ENCODE measurements around the gene ZNF839. TPM values are rescaled to one million over a fixed set of nuclear protein-coding genes. Genes with fewer than 3 reads are reported as not detected.

ZNF839 gene
- polyA plus RNA-seq, 1 of the 3 experiments (the other 2 are of a cell fraction), result 15.4 TPM

DNA sequence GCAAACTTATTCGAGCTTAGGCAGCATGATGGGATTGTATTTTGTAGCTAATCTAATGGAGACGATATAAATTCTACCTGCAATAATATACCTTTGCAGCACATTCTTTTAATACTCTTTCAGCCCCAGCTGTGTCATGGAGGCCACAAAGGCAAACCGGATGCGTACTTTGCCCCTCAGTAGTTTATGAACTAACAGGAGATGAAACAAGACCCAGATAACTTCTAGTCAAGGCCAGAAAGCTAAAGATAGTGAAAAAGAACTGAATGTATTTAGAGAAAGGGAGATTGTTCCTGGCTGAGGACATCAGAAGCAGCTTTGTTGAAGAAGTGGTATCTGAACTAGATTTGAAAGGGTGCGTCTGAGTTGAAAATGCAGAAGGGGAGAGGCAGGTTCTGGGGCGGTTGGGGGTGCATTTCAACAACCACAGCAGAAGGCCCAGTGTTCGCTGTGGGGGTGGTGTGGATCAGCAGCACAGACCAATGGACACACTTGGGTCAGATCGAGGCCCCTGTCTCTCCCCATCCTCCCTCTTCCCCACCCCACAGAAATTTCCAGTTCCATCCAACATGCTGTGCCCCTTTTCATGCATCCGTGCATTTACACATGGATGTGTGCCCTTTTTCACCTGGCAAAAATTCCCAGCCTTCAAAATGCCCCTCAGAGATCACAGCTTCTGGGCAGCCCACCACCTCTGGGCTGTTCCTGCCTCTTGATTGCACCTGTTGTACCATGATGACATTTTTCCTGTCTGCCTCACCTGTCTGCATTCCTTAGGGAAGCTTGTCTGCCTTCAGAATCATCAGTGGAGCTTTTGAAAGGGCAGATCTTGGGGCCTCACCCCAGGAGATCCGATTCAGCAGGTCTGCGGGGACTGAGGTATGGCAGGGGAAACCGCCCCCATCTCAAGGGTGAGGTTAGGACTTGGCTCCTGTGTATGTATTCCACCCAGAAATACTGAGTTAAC is 2.2 kb downstream of the ZNF839 start:
- H3K9me2 ChIP-seq, result no peaks in the 10 kb centered on the region
- no peak overlapping the region for H3K4me2 ChIP-seq
- H3F3A ChIP-seq (replicated peaks; ENCODE audit: insufficient read depth), result peaks cover 13% of the 10 kb centered on the region
- H2AFZ ChIP-seq (ENCODE audit: low read depth), result no peak overlapping the region
- H4K20me1 ChIP-seq (ENCODE audit: insufficient read depth), result no peaks in the 10 kb centered on the region
- no peak overlapping the region for H3K27ac ChIP-seq (ENCODE audit: low read depth in 2 of 2, low read length in 1 of 2)
- POLR2A ChIA-PET, result no interaction called here
- H3K9ac ChIP-seq, result no peak overlapping the region
- peaks cover 5 to 25% of the 10 kb centered on the region in 2 experiments; a peak in 2 of 4 replicates for H3K4me1 ChIP-seq (ENCODE audit: control insufficient read depth in 1 of 2, insufficient read depth in 2 of 2, low read depth in 1 of 2, low read length in 1 of 2)
- H3K9me3 ChIP-seq, result no peaks in the 10 kb centered on the region
- no peaks in the 10 kb centered on the region for H3K27me3 ChIP-seq (ENCODE audit: insufficient read depth)
- TF ChIP-seq, protein P1, sequence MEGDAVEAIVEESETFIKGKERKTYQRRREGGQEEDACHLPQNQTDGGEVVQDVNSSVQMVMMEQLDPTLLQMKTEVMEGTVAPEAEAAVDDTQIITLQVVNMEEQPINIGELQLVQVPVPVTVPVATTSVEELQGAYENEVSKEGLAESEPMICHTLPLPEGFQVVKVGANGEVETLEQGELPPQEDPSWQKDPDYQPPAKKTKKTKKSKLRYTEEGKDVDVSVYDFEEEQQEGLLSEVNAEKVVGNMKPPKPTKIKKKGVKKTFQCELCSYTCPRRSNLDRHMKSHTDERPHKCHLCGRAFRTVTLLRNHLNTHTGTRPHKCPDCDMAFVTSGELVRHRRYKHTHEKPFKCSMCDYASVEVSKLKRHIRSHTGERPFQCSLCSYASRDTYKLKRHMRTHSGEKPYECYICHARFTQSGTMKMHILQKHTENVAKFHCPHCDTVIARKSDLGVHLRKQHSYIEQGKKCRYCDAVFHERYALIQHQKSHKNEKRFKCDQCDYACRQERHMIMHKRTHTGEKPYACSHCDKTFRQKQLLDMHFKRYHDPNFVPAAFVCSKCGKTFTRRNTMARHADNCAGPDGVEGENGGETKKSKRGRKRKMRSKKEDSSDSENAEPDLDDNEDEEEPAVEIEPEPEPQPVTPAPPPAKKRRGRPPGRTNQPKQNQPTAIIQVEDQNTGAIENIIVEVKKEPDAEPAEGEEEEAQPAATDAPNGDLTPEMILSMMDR (IDR thresholded peaks at IDR 0.05), result no peak
- TF ChIP-seq YY1 (IDR thresholded peaks at IDR 0.05; ENCODE audit: low read depth) (no peak), EZH2phosphoT487 (IDR thresholded peaks at IDR 0.05; ENCODE audit: borderline replicate concordance, low read depth) (no peak), NRF1 (IDR thresholded peaks at IDR 0.05; ENCODE audit: low read depth, low read length) (no peak), FOSL2 (IDR thresholded peaks at IDR 0.05; ENCODE audit: borderline replicate concordance, low read depth) (no peak), CHD2 (IDR thresholded peaks at IDR 0.05; ENCODE audit: low read length, partially characterized antibody) (no peak), SMC3 (IDR thresholded peaks at IDR 0.05; ENCODE audit: low read depth, low read length) (no peak)
- TF ChIP-seq, protein P2, sequence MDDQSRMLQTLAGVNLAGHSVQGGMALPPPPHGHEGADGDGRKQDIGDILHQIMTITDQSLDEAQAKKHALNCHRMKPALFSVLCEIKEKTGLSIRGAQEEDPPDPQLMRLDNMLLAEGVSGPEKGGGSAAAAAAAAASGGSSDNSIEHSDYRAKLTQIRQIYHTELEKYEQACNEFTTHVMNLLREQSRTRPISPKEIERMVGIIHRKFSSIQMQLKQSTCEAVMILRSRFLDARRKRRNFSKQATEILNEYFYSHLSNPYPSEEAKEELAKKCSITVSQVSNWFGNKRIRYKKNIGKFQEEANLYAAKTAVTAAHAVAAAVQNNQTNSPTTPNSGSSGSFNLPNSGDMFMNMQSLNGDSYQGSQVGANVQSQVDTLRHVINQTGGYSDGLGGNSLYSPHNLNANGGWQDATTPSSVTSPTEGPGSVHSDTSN (IDR thresholded peaks at IDR 0.05), result no peak
- CTCF ChIA-PET, result interaction anchor here (0.8 to 1.6 kb wide), 3 partner anchors 8 to 259 kb away, joined by 3 to 5 read pairs (median 3); no protein-coding TSS in a partner anchor
- H3K36me3 ChIP-seq (replicated peaks in 1 of 2; ENCODE audit: control insufficient read depth in 1 of 2, insufficient read depth in 2 of 2, low read length in 1 of 2), result peaks cover 7 to 11% of the 10 kb centered on the region in 2 experiments
- 95% methylated on average over 12 of the region's 12 CpGs for WGBS (ENCODE audit: low lambda C conversion rate)
- H3K79me2 ChIP-seq (ENCODE audit: insufficient read depth), result peaks cover 18% of the 10 kb centered on the region
- H3K4me3 ChIP-seq (ENCODE audit: low read depth in 2 of 2, low read length in 1 of 2), result no peak overlapping the region
- no peak for DNase-seq

DNA sequence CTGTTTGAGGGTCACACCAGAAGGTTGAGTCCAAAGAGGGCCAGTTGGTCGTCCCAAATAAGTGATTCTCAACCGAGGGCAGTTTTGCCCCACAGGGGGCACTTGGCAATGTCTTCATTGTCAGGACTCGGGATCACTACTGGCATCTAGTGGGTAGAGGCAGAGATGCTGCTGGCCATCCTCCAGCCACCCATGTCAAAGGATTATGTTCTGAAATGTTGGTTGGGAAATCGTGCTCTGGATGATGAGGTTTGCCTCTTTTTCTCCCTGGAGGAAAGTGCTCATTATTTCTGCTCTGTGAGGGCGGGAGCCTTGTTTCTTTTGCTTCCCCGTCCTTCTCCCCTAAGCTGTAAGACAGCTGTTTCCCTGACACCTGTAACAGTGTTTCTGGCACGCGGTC is 3.6 kb downstream of the ZNF839 start:
- DNase-seq, result peak; percentile 70
- no peaks in the 10 kb centered on the region for H3K9me3 ChIP-seq

More for the DNA sequence above, 3.6 kb downstream of the ZNF839 start:
- Histone ChIP-seq H3K79me2 (ENCODE audit: insufficient read depth) (peaks cover 18% of the 10 kb centered on the region), H3F3A (replicated peaks; ENCODE audit: insufficient read depth) (peaks cover 7% of the 10 kb centered on the region), H4K20me1 (ENCODE audit: insufficient read depth) (no peaks in the 10 kb centered on the region), H2AFZ (ENCODE audit: low read depth) (no peak overlapping the region), H3K36me3 (replicated peaks in 1 of 2; ENCODE audit: control insufficient read depth in 1 of 2, insufficient read depth in 2 of 2, low read length in 1 of 2) (peaks cover 7 to 11% of the 10 kb centered on the region in 2 experiments), H3K9ac (no peak overlapping the region), H3K4me1 (ENCODE audit: control insufficient read depth in 1 of 2, insufficient read depth in 2 of 2, low read depth in 1 of 2, low read length in 1 of 2) (peaks cover 0 to 18% of the 10 kb centered on the region in 2 experiments; a peak in 2 of 4 replicates), H3K4me3 (ENCODE audit: low read depth in 2 of 2, low read length in 1 of 2) (no peak overlapping the region), H3K4me2 (no peak overlapping the region), H3K27ac (ENCODE audit: low read depth in 2 of 2, low read length in 1 of 2) (no peak overlapping the region; a peak in 1 of 4 replicates), H3K27me3 (ENCODE audit: insufficient read depth) (no peaks in the 10 kb centered on the region), H3K9me2 (no peaks in the 10 kb centered on the region)
- ChIA-PET CTCF (interaction anchor here (0.6 to 1.4 kb wide), 4 partner anchors 9 to 168 kb away, joined by 3 to 4 read pairs (median 3); no protein-coding TSS in a partner anchor), POLR2A (no interaction called here)
- 53% methylated on average over 8 of the region's 8 CpGs for WGBS (ENCODE audit: low lambda C conversion rate)
- TF ChIP-seq NFIC (IDR thresholded peaks at IDR 0.05; ENCODE audit: borderline replicate concordance), result peak; percentile 46; the same call in 1 of the 2 replicates
- no peak for TF ChIP-seq POLR2AphosphoS5 (IDR thresholded peaks at IDR 0.05; ENCODE audit: low read depth, low read length)
- peak; percentile 58 for TF ChIP-seq RAD21 (IDR thresholded peaks at IDR 0.05; ENCODE audit: low read length)
- TF ChIP-seq, protein P1 (IDR thresholded peaks at IDR 0.05), result peak; percentile 68
- TF ChIP-seq SMC3 (IDR thresholded peaks at IDR 0.05; ENCODE audit: low read depth, low read length), result peak; percentile 40; the same call in 1 of the 2 replicates
